Measurements from ENCODE around the gene CTR9. TPM values are rescaled to one million over a fixed set of nuclear protein-coding genes. Genes with fewer than 3 reads are reported as not detected.
A peak's percentile ranks its signal among the peaks of the same experiment; 100 is the strongest.

CTR9 gene
- total and polyA plus RNA-seq, 9 of the 15 experiments (the other 6 are each of a cell fraction or from before 2014, with no cell fraction given): 25.4 to 79.3 (median 47.3) TPM

DNA sequence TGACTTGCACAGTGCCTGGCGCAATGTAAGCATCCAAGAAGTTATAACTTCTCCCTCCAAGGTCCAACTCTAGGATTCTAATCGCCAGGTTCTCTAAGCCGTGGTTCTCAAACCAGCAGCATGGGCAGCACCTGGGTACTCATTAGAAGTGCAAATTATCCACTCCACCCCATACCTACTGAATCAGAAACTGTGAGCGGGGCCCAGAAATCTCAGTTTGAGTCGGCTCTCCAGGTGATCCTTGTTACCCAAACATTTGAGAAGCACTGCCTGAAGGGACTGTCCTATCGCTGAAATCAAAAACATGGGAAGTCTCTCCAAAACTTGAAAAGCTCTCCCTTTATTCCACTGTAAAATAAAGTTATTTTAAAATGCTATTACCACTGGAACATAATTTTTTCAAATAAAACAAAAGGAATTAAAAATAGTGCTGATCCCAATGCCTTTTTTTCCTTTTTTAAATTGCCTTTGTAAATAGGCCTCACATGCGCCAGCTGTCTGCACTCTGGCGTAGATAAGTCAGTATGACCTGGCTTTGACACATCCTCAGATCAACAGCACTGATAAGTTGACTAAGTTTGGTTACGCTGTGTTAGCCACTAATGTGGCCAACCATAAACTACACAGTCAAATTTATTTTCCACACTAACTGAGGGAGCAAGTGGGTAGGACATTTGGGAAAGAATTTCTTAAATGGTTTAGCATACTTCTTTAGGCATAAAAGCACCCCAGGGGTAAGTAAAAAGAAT is 8.4 kb upstream of the CTR9 start (continued):
- TF ChIP-seq, protein P1, sequence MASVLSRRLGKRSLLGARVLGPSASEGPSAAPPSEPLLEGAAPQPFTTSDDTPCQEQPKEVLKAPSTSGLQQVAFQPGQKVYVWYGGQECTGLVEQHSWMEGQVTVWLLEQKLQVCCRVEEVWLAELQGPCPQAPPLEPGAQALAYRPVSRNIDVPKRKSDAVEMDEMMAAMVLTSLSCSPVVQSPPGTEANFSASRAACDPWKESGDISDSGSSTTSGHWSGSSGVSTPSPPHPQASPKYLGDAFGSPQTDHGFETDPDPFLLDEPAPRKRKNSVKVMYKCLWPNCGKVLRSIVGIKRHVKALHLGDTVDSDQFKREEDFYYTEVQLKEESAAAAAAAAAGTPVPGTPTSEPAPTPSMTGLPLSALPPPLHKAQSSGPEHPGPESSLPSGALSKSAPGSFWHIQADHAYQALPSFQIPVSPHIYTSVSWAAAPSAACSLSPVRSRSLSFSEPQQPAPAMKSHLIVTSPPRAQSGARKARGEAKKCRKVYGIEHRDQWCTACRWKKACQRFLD (CRISPR knock-in tag; IDR thresholded peaks at IDR 0.05): no peak
- TF ChIP-seq, protein P2, sequence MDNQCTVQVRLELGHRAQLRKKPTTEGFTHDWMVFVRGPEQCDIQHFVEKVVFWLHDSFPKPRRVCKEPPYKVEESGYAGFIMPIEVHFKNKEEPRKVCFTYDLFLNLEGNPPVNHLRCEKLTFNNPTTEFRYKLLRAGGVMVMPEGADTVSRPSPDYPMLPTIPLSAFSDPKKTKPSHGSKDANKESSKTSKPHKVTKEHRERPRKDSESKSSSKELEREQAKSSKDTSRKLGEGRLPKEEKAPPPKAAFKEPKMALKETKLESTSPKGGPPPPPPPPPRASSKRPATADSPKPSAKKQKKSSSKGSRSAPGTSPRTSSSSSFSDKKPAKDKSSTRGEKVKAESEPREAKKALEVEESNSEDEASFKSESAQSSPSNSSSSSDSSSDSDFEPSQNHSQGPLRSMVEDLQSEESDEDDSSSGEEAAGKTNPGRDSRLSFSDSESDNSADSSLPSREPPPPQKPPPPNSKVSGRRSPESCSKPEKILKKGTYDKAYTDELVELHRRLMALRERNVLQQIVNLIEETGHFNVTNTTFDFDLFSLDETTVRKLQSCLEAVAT (IDR thresholded peaks at IDR 0.05): no peak
- TF ChIP-seq ZNF408 (CRISPR knock-in tag; IDR thresholded peaks at IDR 0.05; ENCODE audit: low read depth): no peak
- TF ChIP-seq ZNF133 (CRISPR knock-in tag; IDR thresholded peaks at IDR 0.05): no peak
- no peak for TF ChIP-seq NR4A1 (CRISPR knock-in tag; IDR thresholded peaks at IDR 0.05)
- peak; percentile 67; the same call in 1 of the 2 replicates for TF ChIP-seq NR4A1 (tag; IDR thresholded peaks at IDR 0.05)
- no peak for TF ChIP-seq ZNF212 (CRISPR knock-in tag; IDR thresholded peaks at IDR 0.05)
- no peak; the same call in 1 of the 2 replicates for TF ChIP-seq GTF2E2 (tag; IDR thresholded peaks at IDR 0.05)
- TF ChIP-seq NR3C1 (CRISPR knock-in tag; IDR thresholded peaks at IDR 0.05): no peak
- no peak for TF ChIP-seq PHB2 (IDR thresholded peaks at IDR 0.05; ENCODE audit: low read depth)
- TF ChIP-seq, protein P3, sequence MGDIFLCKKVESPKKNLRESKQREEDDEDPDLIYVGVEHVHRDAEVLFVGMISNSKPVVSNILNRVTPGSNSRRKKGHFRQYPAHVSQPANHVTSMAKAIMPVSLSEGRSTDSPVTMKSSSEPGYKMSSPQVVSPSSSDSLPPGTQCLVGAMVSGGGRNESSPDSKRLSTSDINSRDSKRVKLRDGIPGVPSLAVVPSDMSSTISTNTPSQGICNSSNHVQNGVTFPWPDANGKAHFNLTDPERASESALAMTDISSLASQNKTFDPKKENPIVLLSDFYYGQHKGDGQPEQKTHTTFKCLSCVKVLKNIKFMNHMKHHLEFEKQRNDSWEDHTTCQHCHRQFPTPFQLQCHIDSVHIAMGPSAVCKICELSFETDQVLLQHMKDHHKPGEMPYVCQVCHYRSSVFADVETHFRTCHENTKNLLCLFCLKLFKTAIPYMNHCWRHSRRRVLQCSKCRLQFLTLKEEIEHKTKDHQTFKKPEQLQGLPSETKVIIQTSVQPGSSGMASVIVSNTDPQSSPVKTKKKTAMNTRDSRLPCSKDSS (IDR thresholded peaks at IDR 0.05; ENCODE audit: low read depth, partially characterized antibody): no peak
- no peak for TF ChIP-seq IRF2 (CRISPR knock-in tag; IDR thresholded peaks at IDR 0.05)
- no peak; the same call in 1 of the 2 replicates for TF ChIP-seq TARDBP (IDR thresholded peaks at IDR 0.05)
- peak; percentile 97 for TF ChIP-seq CXXC5 (CRISPR knock-in tag; IDR thresholded peaks at IDR 0.05)
- TF ChIP-seq ZNF347 (CRISPR knock-in tag; IDR thresholded peaks at IDR 0.05; ENCODE audit: low read depth): no peak
- no peak for TF ChIP-seq HMG20A (CRISPR knock-in tag; conservative IDR thresholded peaks at IDR 0.05)
- TF ChIP-seq NRF1 (conservative IDR thresholded peaks at IDR 0.05 in 1 of 2, IDR thresholded peaks at IDR 0.05 in 1 of 2): peak; percentile 82 to 84
- TF ChIP-seq HDAC1 (IDR thresholded peaks at IDR 0.05): peak in 1 of 2 experiments; percentile 75; a peak in 1 of 4 replicates
- TF ChIP-seq ZNF583 (CRISPR knock-in tag; IDR thresholded peaks at IDR 0.05): no peak
- no peak for TF ChIP-seq ZNF717 (CRISPR knock-in tag; IDR thresholded peaks at IDR 0.05)
- peak; percentile 83; the same call in 1 of the 2 replicates for TF ChIP-seq ZEB2 (IDR thresholded peaks at IDR 0.05)
- TF ChIP-seq ZNF354B (CRISPR knock-in tag; IDR thresholded peaks at IDR 0.05): no peak
- 0 out of 2 replicates have a peak, but pooled peaks have one; percentile 68 for TF ChIP-seq GATAD2B (IDR thresholded peaks at IDR 0.05; ENCODE audit: borderline replicate concordance)
- TF ChIP-seq ZNF197 (CRISPR knock-in tag; IDR thresholded peaks at IDR 0.05; ENCODE audit: low read depth): peak; percentile 83; the same call in 1 of the 2 replicates
- TF ChIP-seq RFX5 (IDR thresholded peaks at IDR 0.05; ENCODE audit: low read depth, low read length): no peak
- peak; percentile 55; the same call in 1 of the 2 replicates for TF ChIP-seq ATF7 (IDR thresholded peaks at IDR 0.05)
- TF ChIP-seq, protein P4, sequence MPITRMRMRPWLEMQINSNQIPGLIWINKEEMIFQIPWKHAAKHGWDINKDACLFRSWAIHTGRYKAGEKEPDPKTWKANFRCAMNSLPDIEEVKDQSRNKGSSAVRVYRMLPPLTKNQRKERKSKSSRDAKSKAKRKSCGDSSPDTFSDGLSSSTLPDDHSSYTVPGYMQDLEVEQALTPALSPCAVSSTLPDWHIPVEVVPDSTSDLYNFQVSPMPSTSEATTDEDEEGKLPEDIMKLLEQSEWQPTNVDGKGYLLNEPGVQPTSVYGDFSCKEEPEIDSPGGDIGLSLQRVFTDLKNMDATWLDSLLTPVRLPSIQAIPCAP (CRISPR knock-in tag; IDR thresholded peaks at IDR 0.05; ENCODE audit: borderline replicate concordance): no peak
